GM18519 (cell line): ENCODE measurements around the gene KPNA2.
"Not testable (repeated sequence)": the region's sequence is repeated elsewhere in the genome, so short reads cannot be mapped to it uniquely, and the experiment has no call there.

Source experiments
- ATAC-seq: cut with Tn5 transposase; IDR thresholded peaks from one replicate; pipeline ENCODE4 v1.9.1; 2021; ENCODE audit warnings: mild to moderate bottlenecking, moderate library complexity; ENCODE audit not compliant: unreplicated experiment, low FRiP score

KPNA2 gene

DNA sequence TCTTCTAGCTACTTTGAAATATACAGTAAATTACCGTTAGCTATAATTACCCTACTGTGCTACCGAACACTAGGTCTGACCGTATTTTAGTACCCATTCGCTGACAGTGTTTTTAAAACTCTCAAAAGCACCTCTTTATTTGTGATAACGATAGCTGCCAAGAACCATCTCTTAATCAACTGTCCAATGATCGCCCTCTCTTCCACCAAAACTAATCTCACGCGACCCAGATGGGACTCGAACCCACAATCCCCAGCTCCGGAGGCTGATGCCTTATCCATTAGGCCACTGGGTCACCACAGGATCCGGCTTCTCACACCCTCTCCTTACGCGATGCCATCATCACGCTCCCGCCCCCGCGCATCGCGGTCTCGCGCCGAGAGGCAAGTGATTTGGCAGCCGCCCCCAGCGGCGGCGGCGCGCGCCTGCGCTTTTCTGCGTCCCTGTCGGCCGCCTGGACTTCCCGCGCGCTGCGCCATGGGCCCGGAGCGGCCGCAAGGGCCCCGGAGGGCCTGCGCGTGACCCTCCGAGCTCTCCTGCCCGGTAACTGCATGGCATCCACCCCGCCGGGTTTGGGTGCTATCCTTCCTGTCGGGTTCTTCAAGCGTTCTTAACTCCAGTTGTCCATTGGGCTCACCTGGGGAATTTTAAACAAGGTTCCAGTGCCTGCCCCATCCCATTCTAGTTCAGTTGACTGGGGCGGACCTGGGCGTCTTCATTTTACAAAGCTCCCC lies 15.7 kb upstream of the KPNA2 start:
- peak; percentile 88 for ATAC-seq

DNA sequence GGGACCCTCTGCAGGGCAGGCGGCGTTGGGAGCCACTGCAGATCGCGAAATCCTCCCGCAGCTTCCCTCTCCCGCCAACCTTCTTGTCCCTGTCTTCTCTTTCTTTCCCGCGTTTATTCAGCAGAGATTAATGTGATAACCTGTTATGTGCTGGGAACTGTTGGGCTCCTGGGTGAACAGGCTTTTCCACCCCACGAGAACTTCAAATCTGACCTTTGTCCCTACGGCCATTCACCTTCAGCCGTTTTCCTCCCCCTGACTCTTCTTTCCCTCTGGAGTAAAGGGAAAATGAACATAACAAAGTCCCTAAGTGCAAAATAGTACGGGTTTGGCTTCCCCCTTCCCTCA lies 15.2 kb upstream of the KPNA2 start:
- no peak for ATAC-seq

DNA sequence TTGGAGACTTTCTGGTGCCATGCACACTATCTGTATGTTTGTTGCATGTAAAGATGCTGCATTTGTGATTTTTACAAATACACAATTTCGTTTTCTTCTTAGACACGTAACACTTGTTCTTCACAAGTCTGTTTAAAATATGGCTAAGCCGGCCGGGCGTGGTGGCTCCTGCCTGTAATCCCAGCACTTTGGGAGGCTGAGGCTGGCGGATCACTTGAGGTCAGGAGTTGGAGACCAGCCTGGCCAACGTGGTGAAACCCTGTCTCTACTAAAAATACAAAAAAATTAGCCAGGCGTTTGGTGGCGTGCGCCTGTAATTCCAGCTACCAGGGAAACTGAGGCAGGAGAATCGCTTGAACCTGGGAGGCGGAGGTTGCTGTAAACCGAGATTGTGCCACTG lies 14.7 kb upstream of the KPNA2 start:
- ATAC-seq, result not testable (repeated sequence)

DNA sequence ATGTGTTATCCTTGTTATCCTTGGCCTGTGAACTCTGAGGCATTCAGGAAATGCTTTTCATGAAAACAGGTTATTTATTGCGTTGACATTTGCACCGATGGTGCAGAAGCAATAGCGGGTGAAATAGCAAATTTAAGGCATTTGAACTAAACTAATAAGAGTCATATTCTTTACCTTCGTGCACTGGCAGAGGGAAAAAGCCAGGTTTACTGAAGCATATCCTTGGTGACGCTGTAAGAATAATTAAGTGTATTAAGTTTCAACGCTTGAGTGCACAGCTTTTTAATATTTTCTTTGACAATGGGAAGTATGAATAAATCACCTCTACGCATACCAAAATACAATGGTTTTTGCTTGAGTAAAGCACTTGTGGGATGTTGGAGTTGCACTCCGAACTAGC lies 13.6 kb upstream of the KPNA2 start:
- ATAC-seq, result no peak

DNA sequence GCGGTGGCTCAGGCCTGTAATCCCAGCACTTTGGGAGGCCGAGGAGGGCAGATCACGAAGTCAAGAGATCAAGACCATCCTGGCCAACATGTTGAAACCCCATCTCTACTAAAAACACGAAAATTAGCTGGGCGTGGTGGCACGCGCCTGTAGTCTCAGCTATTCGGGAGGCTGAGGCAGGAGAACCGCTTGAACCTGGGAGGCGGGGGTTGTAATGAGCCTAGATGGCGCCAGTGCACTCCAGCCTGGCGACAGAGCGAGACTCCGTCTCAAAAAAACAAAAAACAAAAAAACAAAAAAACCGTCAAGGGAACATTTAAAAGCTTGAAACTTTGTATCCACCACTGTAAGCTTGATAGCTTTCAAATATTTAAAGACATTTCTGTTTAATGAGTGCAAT lies 13.0 kb upstream of the KPNA2 start:
- not testable (repeated sequence) for ATAC-seq

DNA sequence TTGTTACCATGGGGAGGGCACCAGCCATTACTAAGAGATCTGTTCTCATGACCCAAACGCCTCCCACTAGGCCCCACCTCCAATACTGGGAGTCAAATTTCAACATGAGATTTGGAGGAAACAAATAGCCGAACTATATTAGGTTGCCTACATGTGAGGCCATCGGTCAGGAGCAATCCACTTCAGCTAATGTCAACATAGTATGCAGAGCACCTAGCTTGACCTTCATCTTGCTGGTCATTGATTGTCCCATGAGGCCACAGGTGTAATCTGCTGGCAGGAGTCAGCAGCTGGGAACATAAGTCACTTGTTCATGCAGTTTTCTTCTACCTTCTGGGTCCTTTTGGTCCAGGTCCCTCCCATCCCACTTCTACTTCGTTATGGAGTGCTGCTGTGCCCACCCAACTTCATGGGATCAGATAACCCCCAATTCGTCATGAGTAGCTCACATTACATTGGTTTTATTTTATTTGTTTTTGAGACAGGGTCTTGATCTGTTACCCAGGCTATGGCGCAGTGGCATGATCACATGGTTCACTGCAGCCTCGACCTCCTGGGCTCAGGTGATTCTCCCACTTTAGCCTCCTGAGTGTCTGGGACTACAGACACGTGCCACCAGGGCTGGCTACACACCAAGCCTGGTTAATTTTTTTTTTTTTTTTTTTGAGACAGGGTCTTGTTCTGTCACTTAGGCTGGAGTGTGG lies 5.9 kb upstream of the KPNA2 start:
- ATAC-seq, result no peak

DNA sequence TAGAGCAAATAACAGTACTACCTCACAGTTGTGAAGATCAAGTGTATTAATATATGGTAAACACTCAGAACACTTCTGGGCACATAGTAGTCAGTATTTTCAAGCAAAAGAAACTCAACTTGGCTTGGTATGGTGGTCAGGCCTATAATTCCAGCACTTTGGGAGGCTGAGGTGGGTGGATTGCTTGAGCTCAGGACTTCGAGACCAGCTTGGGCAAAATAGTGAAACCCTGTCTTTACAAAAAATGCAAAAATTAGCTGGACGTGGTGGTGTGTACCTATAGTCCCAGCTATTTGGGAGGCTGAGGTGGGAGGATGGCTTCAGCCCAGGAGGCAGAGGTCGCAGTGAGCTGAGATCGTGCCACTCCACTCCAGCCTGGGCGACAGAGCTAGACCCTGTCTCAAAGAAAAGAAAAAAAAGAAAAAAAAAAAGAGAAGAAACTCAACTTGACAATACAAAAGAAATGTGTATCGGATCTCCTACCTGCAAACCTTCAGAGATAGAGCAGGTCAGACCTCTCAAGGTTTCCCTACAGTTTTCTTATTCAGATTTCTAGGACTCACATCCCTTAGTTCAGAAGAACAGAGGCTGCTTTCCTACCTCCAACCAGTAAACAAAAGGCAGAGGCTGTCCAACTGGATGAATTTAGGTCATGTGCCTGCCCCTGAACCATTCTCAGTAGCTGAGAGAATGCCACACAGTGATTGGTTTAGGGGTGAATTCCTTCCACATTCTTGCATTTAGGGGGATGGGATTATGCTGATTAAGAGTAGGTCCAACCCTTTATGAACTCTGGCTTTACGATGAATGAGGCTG lies 1.7 kb upstream of the KPNA2 start:
- ATAC-seq, result no peak

DNA sequence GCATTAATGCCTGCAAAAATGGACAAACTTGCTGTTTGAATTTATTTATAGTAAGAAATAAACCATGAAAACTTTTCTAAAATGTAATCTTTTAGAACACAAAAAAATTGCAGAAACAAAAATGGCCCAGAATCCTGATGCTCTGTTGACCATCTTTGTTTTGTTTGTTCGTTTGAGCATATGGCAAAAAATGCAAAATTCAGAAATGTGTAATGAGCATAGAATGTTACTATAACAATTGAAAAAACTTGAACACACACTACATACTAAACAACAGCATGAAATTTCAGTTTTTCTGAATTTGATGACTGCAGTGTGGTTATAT lies 1.1 kb upstream of the KPNA2 start:
- no peak for ATAC-seq

DNA sequence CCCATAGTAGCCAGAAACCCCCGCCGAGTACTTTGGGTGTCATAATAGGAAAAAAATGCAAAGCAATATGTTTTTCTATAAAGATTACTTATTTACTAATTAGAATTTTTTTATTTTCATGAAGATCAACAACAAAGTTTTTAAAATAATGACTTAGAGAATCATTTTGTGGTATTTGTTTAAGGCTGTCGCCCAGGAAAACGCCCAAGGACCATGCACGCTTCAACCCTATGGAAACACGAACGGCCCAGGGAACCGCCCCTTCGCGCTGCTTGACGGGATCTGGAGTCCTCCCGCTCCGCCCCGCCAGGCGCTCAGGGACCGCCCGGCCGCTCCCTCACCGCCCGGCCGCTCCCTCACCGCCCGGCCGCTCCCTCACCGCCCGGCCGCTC lies 408 bp upstream of the KPNA2 start:
- ATAC-seq, result peak; percentile 72

DNA sequence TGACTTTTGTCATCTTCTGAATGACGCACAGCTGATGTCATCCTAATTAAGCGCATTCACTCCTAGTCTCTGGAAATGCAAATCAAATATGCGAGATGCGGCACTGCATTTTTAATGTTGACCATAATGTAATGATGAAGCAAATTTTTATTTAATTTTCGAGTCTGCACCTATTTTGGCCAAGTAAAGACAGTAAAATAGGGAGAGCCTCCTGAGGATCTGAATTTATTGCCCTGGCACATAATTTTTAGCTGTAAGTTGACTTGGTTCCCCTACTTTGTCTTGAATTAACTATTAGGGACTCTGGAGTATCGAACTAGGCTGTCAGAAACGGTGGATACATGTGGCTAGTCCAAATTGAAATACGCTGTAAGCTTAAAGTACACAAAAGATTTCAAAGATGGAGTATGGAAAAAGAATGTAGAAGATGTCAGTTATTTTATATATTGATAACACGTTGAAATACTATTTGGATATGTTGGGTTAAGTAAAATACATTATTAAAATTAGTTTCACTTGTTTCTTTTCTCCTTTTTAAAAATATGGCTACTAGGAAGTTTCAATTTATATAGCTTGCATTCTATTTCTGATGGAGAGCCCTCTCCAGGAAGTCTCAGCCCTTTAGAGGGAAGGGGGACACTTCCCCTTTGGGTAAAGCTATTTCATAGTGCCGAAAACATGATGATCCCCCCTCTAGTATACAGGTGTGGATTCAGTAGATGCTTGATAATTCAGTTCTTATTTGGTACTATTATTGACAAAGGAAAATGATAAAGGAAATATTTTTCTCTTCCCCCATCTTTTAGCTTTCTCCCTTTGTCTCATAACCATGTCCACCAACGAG lies 991 bp downstream of the KPNA2 start:
- no peak for ATAC-seq

DNA sequence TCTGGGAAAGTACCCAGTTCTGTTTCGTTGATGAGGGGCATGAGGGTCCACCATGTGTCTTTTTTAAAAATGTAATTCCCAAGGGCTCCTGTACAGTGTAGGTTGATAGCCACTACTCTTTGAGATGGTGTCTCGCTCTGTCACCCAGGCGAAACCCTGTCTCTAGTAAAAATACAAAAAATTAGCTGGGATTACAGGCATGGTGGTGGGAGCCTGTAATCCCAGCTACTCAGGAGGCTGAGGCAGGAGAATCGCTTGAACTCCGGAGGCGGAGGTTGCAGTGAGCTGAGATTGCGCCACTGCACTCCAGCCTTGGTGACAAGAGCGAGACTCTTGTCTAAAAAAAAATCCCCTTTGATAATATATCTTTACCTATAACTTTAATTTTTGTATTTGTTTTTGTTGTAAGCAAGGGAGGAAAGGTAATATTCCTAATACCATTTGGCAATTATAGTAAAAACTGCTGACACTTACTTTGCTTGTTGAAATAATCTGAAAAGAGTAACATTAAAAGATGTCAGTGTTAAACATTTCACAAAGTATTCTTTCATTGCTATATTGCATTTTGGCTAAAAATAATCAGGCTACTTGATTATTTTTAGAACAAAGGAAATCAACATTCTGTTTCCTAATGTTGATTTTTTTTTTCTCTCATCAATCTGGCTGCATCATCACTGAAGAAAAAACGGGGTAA lies 11.8 kb downstream of the KPNA2 start:
- no peak for ATAC-seq

DNA sequence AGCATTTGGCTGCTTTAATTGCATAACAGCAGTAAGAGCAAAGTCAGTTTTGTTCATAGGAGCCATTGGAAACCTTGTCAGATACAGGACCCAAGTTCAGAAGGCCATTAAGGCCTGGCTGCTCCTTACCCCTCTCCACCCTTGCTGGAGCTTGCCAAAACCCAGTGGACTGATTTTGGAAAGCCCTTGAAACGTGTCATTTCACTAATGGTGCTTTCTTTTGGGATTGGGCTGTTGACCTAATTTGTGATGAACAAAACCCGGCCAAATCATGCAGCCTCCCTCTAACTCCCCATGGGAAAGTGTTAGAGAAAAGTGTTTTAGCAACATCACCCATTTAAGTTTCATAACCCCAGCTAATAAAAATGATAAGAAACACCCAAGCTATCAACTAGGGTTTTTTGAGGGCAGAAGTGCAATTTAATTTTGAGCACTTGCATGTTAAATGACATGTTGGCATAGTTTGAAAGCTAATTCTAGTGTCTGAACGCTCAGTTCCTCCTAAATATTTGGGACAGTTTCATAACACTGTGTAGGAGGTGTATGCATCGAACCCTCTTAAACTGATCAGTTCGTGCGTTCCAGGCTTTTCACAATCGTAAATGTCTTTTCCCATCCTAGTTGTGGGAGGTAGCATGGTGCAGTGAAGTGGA lies 12.5 kb downstream of the KPNA2 start:
- not testable (repeated sequence) for ATAC-seq

DNA sequence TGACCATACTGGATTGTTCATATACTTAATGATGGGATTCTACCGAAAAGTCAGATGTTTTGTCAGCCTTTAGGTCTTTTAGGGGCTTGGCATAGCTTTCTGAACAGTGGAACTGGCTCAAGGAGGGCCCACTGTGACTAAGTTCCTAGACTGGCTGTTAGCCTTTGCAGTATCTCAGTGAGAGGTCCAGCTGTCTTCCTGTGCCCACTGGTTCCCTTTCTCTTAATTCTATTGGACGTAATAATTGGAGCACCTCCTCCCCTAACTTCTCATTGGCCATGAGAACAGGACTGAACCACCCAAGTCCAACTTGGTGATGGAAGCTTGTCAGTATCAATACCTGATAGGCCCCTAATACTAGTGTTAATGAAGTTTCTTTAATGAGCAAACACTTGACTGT lies 13.5 kb downstream of the KPNA2 start:
- ATAC-seq, result no peak

DNA sequence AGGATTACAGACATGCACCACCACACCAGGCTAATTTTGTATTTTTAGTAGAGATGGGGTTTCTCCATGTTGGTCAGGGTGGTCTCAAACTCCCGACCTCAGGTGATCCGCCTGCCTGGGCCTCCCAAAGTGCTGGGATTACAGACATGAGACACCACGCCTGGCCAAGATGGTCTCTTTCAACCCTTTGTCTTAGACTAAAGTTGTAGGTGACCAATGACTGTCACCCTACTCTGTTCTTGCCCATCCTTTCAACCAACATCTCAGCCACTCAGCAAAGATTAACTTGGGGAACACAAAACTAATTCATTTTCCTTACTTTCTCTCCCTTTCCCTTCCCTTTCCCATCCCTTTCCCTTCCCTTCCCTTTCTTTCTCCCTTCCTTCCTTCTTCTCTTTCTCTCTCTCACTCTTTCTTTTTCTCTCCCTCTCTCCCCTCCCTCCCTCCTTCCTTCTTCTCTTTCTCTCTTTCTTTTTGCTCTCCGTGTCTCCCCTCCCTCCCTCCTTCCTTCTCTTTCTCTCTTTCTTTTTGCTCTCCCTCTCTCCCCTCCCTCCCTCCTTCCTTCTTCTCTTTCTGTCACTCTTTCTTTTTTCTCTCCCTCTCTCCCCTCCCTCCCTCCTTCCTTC lies 14.4 kb downstream of the KPNA2 start:
- ATAC-seq, result not testable (repeated sequence)

DNA sequence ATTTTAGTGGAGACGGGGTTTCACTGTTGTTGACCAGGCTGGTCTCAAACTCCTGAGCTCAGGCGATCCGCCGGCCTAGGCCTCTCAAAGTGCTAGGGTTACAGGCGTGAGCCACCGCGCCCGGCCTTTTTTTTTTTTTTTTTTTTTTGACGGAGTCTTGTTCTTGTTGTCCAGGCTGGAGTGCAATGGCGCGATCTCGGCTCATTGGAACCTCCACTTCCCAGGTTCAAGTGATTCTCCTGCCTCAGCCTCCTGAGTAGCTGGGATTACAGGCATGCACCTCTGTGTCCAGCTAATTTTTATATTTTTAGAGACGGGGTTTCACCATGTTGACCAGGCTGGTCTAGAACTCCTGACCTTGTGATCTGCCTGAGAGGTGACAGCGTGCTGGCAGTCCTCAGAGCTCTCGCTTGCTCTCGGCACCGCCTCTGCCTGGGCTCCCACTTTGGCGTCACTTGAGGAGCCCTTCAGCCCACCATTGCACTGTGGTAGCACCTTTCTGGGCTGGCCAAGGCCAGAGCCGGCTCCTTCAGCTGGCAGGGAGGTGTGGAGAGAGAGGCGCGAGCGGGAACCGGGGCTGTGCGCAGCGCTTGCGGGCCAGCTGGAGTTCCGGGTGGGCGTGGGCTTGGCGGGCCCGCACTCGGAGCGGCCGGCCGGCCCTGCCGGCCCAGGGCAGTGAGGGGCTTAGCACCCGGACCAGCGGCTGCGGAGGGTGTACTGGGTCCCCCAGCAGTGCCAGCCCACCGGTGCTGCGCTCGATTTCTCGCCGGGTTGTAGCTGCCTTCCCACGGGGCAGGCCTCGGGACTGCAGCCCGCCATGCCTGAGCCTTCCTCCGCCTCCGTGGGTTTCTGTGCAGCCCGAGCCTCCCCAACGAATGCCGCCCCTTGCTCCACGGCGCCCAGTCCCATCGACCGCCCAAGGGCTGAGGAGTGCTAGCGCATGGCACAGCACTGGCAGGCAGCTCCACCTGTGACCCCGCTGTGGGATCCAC lies 16.1 kb downstream of the KPNA2 start:
- not testable (repeated sequence) for ATAC-seq

DNA sequence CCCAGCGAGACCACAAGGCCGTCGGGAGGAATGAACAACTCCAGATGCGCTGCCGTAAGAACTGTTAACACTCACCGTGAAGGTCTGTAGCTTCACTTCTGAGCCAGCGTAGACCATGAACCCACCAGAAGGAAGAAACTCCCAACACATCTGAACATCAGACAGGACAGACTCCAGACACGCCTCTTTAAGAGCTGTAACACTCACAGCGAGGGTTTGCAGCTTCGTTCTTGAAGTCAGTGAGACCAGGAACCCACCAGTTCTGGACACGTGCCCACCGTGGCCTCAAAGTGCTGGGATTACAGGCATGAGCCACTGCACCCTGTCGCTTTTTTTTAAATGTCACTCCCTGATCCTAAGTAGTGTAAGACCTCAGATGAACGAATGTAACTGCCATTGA lies 17.3 kb downstream of the KPNA2 start:
- no peak for ATAC-seq

DNA sequence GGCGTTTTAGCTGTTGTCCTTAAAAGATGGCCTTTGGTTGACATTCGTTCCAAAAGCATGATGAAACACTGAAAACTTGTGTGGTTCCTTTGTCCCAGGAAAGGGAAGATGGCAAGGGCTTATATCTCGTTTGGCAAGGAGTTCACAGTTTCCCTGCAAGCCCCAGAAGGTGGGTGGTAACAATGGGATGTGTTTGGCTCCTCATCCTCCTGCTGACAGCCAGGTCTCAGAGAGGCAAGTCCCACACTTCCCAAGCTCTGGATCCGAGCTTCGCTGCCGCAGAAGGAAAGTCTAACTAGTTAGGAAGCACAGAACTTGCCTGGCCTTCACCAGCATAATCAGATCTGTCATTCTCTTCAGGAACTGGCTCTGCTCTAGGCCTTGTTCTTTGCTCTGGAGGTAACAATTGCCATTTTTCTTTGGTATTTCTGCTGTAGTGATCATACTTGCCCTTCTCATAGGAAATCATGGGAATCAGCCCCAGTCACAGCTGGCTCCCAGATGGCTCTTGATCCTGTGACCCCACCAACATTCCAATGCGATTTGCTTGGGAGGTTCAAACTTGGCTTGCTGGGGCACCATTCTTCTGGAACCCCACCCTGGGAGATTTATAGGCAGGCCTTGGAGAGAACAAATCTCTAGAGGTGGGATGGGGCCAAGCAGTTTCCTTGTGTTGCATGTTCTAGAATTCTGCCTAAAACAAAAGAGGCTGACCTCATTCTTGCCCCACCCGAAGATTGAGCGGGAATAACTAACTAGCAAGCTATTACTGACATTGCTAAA lies 17.9 kb downstream of the KPNA2 start:
- no peak for ATAC-seq
